A375 (cell line): ENCODE measurements around the gene COPG2. TPM values are rescaled to one million over a fixed set of nuclear protein-coding genes. Genes with fewer than 3 reads are reported as not detected.
A peak's percentile ranks its signal among the peaks of the same experiment; 100 is the strongest.

Experiments
- small RNA-seq: library from RNA; depleted of rRNA; stranded (forward); fragments of <200 nt; gene quantifications from one replicate; pipeline ENCODE3, GENCODE V24; 2014
- total RNA-seq: library from RNA; depleted of rRNA; stranded (reverse); fragments of >200 nt; shearing (Covaris generic); gene quantifications from 2 replicates; pipeline ENCODE4 v1.2.3, GENCODE V29; 2014; rRNA removed

The COPG2 gene, protein sequence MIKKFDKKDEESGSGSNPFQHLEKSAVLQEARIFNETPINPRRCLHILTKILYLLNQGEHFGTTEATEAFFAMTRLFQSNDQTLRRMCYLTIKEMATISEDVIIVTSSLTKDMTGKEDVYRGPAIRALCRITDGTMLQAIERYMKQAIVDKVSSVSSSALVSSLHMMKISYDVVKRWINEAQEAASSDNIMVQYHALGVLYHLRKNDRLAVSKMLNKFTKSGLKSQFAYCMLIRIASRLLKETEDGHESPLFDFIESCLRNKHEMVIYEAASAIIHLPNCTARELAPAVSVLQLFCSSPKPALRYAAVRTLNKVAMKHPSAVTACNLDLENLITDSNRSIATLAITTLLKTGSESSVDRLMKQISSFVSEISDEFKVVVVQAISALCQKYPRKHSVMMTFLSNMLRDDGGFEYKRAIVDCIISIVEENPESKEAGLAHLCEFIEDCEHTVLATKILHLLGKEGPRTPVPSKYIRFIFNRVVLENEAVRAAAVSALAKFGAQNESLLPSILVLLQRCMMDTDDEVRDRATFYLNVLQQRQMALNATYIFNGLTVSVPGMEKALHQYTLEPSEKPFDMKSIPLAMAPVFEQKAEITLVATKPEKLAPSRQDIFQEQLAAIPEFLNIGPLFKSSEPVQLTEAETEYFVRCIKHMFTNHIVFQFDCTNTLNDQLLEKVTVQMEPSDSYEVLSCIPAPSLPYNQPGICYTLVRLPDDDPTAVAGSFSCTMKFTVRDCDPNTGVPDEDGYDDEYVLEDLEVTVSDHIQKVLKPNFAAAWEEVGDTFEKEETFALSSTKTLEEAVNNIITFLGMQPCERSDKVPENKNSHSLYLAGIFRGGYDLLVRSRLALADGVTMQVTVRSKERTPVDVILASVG
- total RNA-seq = 23.7 and 27.6 TPM in 2 replicates

DNA sequence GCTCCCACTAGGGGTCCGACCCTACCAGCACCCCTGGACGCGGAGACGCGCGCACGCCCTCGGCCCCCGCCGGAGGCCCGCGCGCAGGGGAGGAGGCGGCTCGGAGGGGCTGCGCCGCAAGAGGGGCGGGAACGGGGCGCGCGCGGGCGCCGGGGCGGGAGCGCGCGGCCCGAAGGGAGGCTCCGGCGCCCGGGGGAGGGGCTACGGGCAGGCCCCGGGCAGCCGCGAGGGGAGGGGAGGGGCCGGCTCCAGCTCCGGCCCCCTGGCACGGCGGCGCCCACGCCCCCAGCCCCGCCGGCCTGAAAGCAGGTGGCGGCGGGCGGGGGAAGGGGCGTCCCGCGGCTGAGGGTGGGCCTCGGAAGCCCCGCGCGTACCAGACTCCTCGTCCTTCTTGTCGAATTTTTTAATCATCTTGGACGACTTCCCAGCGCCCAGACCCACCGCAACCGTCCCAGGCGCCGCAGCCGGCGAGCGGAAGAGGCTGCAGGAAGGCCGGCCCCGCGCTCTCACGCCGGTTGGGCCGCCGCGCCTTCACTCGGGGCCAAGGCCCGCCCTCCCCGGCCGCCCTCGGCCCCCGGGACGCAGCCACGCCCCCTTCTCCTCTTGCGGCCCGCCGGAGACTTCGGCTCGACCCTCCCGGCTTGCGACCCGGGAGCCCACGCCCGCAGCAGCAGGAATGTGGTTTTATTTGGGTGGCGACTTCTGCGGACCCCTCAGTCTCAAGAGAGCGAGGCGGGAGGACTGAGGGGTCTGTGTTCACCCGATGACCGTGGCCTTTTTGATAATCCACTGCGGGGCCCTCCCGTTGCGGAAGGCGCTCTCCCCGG lies at the start of gene COPG2:
Gene COPG2, minus strand, starts transcription at position 491 of the 827 bp plus-strand sequence. Its CDS starts 80 bp downstream, at position 411.

DNA sequence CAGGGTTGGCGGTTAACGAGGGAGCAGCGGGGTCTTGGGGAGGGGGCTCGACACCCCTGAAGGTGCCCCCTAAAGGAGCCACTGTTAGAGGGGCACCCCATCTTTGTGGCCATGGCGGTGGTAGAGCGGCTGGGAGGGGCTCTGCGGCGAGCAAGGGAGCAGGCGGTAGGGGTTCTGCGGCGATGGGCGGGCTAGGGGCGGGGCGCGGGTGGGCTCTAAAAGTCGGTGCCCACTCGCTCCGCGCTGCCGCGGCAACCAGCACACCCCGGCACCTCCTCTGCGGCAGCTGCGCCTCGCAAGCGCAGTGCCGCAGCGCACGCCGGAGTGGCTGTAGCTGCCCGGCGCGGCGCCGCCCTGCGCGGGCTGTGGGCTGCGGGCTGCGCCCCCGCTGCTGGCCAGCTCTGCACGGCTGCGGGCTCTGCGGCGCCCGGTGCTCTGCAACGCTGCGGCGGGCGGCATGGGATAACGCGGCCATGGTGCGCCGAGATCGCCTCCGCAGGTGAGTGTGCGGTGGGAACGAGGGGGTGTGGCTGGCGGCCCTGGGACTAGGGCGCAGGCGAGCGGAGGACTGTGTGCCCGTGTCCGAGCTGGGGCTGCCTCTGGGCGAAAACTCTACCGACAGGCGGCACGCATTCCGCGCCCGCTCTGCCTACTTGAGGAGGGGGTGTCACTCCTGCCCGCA lies 176.6 kb downstream of the COPG2 start, which contains the start of gene MEST:
Gene MEST, plus strand, starts transcription at position 245 of the 682 bp plus-strand sequence. Its CDS starts 229 bp downstream, at position 474.

Small RNA genes within 50 kb of the gene (small RNA-seq; reads per million reads assigned to genes)
- not detected for gene MIR335
- gene RF02148 = not detected
- not detected for gene RF02149
- not detected for gene RF02150
- gene RNA5SP246 = 8.7 reads per million, percentile 88 among the genes with 10 or more reads in this experiment

Other genes with a start within 250 kb of the COPG2 start
- 16.2 and 22.3 TPM in 2 replicates for gene CEP41, start 227.7 kb downstream of the COPG2 start, total RNA-seq
- gene MEST, start 176.7 kb downstream of the COPG2 start, total RNA-seq = 2.6 and 3.6 TPM in 2 replicates
- not detected in 2 replicates for gene TSGA13, start 17.8 kb upstream of the COPG2 start, total RNA-seq
- 0.45 and 0.74 TPM in 2 replicates for gene KLF14, start 65.5 kb upstream of the COPG2 start, total RNA-seq